Lower leg skin (tissue), 4 donors: ENCODE measurements around the gene PHYHD1. TPM values are rescaled to one million over a fixed set of nuclear protein-coding genes. Genes with fewer than 3 reads are reported as not detected.
"Not testable (repeated sequence)": the region's sequence is repeated elsewhere in the genome, so short reads cannot be mapped to it uniquely, and the experiment has no call there.

Experiments used
- DNase-seq, 2 donors: peaks; one replicate each; pipeline ENCODE4 v3.0.0-alpha.2; 2019; ENCODE audit warnings: low spot score in 2 of 2
- H3K4me3 ChIP-seq: fragments of 200-600 bp; sonication (generic); 2 replicates; pipeline ENCODE4 v1.5.1; 2017; ENCODE audit warnings: mild to moderate bottlenecking, low read depth; ENCODE audit not compliant: poor library complexity, severe bottlenecking
- POLR2A ChIP-seq, 2 donors: fragments of 450-650 bp; IDR thresholded peaks; one replicate each; pipeline ENCODE4 v1.6.1; 2016 to 2017; ENCODE audit warnings: antibody characterized with exemption in 2 of 2, mild to moderate bottlenecking in 1 of 2, moderate library complexity in 1 of 2
- WGBS, 2 donors: methylation state at CpG; one replicate each; pipeline ENCODE4 v1.1.5; 2018; 5-methylcytosine and 5-hydroxymethylcytosine counted together
- intact Hi-C: fragments of 100-400 bp; cut with DNase I; formaldehyde crosslinking; loops from one replicate; pipeline ENCODE4 v1.15.0; 2023; ENCODE audit warnings: low total_unique reads
- total RNA-seq, 4 donors: library from RNA; depleted of rRNA; stranded (reverse); fragments of >200 nt; gene quantifications; one replicate each; pipeline ENCODE4 v1.1.0, GENCODE V29; 2016
- TF ChIP-seq, protein P1 (sequence below), 3 donors: fragments of 450-650 bp; IDR thresholded peaks; one replicate each; pipeline ENCODE4 v1.5.1; 2016; ENCODE audit warnings: antibody characterized with exemption in 3 of 3, mild to moderate bottlenecking in 3 of 3, moderate library complexity in 2 of 3

The PHYHD1 gene
- total RNA-seq, 4 donors from 2014 or later: 31.3 to 60.2 (median 50.6) TPM

- intact Hi-C loops: no loop called here
- 23 to 31% methylated on average over 19 to 23 of the region's 30 CpGs for WGBS, 2 donors
These were observed 25.9 kb downstream of the PHYHD1 start for GRCh38 chr9:128946571-128947276.

GRCh38 chr9:128947277-128947526, 26.4 kb downstream of the PHYHD1 start:
- intact Hi-C loops: no loop called here
- no peak for DNase-seq
- TF ChIP-seq, protein P1, sequence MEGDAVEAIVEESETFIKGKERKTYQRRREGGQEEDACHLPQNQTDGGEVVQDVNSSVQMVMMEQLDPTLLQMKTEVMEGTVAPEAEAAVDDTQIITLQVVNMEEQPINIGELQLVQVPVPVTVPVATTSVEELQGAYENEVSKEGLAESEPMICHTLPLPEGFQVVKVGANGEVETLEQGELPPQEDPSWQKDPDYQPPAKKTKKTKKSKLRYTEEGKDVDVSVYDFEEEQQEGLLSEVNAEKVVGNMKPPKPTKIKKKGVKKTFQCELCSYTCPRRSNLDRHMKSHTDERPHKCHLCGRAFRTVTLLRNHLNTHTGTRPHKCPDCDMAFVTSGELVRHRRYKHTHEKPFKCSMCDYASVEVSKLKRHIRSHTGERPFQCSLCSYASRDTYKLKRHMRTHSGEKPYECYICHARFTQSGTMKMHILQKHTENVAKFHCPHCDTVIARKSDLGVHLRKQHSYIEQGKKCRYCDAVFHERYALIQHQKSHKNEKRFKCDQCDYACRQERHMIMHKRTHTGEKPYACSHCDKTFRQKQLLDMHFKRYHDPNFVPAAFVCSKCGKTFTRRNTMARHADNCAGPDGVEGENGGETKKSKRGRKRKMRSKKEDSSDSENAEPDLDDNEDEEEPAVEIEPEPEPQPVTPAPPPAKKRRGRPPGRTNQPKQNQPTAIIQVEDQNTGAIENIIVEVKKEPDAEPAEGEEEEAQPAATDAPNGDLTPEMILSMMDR (IDR thresholded peaks at IDR 0.05): no peak
- no peak for TF ChIP-seq POLR2A (IDR thresholded peaks at IDR 0.05)
- WGBS, 2 donors: 0 to 1% methylated on average over 17 to 19 of the region's 20 CpGs
- peak overlapping the region; percentile 87 for H3K4me3 ChIP-seq

More at GRCh38 chr9:128946571-128947276, 25.9 kb downstream of the PHYHD1 start:
- peak overlapping the region; percentile 87 for H3K4me3 ChIP-seq
- TF ChIP-seq, protein P1 (IDR thresholded peaks at IDR 0.05): no peak
- no peak for TF ChIP-seq POLR2A (IDR thresholded peaks at IDR 0.05)
- no peak for DNase-seq

DNA sequence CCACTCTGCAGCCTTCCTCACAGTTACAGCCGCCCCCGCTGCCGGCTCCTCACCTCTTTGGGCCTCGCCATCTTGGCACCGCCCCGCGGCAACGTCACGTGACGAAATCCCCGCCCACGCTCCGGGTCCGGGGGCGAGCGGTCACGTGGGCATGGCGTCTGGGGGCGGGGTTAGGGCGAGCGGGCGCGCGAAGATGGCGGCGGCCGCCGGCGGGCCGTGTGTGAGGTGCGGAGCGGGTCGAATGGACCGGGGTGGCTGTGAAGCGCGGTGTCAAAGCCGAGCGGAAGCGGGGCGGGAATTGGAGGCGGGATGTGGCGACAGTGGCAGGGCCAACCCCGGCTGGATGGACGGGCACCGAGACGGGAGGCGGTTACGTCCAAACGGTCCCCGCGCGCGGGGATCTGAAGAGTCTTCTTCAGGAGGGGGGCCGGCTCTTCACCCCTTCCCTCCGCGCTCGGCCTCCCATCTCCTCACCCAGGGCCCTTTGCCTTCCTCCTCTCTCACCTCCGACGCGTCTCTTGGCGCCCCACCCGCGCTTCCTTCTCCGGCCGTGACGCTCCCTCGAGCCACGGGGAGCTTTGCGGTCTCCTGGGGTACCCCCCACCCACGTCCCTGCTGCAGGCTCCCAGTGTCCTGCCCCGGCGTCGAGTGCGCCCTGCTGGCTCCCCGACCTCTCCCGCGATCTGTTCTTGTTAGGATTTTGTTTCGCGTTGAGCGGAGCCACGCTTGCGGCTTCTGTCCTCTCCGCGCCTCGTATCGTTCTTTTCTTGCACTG, 26.9 kb downstream of the PHYHD1 start, which contains the start of the genes DOLK and NUP188:
TSS of gene DOLK (minus strand) at position 77 of the 775 bp plus-strand sequence. CDS start 300 bp downstream, outside the sequence.
TSS of gene NUP188 (plus strand) at position 173 of the 775 bp plus-strand sequence. CDS start at position 194, 21 bp downstream.
- H3K4me3 ChIP-seq: peak within 1 kb of the TSS; percentile 87
- peak; percentile 94 to 100 for DNase-seq
- intact Hi-C loops: no loop called here
- TF ChIP-seq, protein P1 (IDR thresholded peaks at IDR 0.05): no peak
- TF ChIP-seq POLR2A (IDR thresholded peaks at IDR 0.05): peak in 1 of 2 donors; percentile 29
- WGBS, 2 donors: 0% methylated on average over 78 to 82 of the region's 86 CpGs

DNA sequence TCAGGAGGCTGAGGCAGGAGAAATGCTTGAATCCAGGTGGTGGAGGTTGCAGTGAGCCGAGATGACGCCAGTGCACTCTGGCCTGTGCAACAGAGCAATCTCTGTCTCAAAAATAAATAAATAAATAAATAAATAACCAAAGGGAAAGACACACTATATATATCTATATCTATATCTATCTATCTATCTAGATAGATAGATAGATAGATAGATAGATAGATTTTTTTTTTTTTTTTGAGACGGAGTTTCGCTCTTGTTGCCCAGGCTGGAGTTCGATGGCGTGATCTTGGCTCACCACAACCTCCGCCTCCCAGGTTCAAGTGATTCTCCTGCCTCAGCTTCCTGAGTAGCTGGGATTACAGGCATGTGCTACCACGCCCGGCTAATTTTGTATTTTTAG, 40.6 kb downstream of the PHYHD1 start:
- WGBS, 2 donors: 96 to 99% methylated on average over 9 of the region's 9 CpGs
- peak in 1 of 2 donors; percentile 14 for DNase-seq
- intact Hi-C loops: not testable (repeated sequence)

GRCh38 chr9:128969491-128969890, 48.7 kb downstream of the PHYHD1 start:
- H3K4me3 ChIP-seq: no peak overlapping the region
- no peak for TF ChIP-seq POLR2A (IDR thresholded peaks at IDR 0.05)
- TF ChIP-seq, protein P1 (IDR thresholded peaks at IDR 0.05): no peak
- whole genome bisulfite sequencing, 2 donors: 91 to 92% methylated on average over 5 of the region's 5 CpGs
- DNase-seq: peak in 1 of 2 donors; percentile 20
- intact Hi-C loops: no loop called here

More for the DNA sequence above, 40.6 kb downstream of the PHYHD1 start:
- not testable (repeated sequence) for H3K4me3 ChIP-seq

GRCh38 chr9:128972956-128973355, 52.2 kb downstream of the PHYHD1 start:
- WGBS, 2 donors: 85 to 87% methylated on average over 4 of the region's 4 CpGs
- TF ChIP-seq, protein P1 (IDR thresholded peaks at IDR 0.05): no peak
- no peak for TF ChIP-seq POLR2A (IDR thresholded peaks at IDR 0.05)
- DNase-seq: no peak
- no peak overlapping the region for H3K4me3 ChIP-seq
- intact Hi-C loops: no loop called here
